ENCODE measurements around the gene AIF1L. TPM values are rescaled to one million over a fixed set of nuclear protein-coding genes. Genes with fewer than 3 reads are reported as not detected.
A peak's percentile ranks its signal among the peaks of the same experiment; 100 is the strongest.

The AIF1L gene
- total RNA-seq, 2 donors from 2014 or later = 4.9 to 11.5 TPM

DNA sequence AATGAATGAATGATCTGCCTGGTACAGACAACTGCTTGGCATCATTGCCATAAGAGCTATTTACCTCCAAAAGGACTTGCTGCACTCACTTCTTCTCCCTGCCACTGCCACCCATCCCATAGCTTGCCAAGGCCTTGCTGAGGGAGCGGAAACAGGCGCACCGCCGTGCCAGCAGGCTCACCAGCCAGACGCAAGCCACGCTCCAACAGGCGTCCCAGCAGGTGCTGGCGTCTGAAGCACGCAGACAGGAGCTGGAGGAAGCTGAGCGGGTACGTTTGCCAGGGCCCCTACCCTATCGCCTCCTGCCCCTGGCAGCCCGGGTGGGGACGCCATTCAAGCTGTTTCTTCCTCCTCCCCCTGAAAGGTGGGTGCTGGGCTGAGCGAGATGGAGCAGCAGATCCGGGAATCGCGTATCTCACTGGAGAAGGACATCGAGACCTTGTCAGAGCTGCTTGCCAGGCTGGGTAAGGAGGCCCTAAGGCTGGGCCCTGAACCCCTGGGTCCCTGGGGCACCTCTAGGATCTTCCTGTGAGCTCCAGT, 8.9 kb upstream of the AIF1L start:
- Histone ChIP-seq H3K9me3 (no peaks in the 10 kb centered on the region), H3K27ac (no peak overlapping the region), H3K36me3 (replicated peaks in 1 of 2; ENCODE audit: insufficient read depth in 1 of 2, low read depth in 2 of 2) (no peaks in the 10 kb centered on the region), H3K27me3 (no peaks in the 10 kb centered on the region), H3K4me3 (no peak overlapping the region), H3K4me1 (peaks cover 6% of the 10 kb centered on the region)
- TF ChIP-seq, protein P1, sequence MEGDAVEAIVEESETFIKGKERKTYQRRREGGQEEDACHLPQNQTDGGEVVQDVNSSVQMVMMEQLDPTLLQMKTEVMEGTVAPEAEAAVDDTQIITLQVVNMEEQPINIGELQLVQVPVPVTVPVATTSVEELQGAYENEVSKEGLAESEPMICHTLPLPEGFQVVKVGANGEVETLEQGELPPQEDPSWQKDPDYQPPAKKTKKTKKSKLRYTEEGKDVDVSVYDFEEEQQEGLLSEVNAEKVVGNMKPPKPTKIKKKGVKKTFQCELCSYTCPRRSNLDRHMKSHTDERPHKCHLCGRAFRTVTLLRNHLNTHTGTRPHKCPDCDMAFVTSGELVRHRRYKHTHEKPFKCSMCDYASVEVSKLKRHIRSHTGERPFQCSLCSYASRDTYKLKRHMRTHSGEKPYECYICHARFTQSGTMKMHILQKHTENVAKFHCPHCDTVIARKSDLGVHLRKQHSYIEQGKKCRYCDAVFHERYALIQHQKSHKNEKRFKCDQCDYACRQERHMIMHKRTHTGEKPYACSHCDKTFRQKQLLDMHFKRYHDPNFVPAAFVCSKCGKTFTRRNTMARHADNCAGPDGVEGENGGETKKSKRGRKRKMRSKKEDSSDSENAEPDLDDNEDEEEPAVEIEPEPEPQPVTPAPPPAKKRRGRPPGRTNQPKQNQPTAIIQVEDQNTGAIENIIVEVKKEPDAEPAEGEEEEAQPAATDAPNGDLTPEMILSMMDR (IDR thresholded peaks at IDR 0.05) = no peak
- no peak for TF ChIP-seq POLR2A (IDR thresholded peaks at IDR 0.05)
- no peak for DNase-seq
- 74 to 84% methylated on average over 10 to 19 of the region's 19 CpGs for WGBS, 2 donors
- intact Hi-C loops (cut with DNase I) = no loop called here
- ATAC-seq = no peak

DNA sequence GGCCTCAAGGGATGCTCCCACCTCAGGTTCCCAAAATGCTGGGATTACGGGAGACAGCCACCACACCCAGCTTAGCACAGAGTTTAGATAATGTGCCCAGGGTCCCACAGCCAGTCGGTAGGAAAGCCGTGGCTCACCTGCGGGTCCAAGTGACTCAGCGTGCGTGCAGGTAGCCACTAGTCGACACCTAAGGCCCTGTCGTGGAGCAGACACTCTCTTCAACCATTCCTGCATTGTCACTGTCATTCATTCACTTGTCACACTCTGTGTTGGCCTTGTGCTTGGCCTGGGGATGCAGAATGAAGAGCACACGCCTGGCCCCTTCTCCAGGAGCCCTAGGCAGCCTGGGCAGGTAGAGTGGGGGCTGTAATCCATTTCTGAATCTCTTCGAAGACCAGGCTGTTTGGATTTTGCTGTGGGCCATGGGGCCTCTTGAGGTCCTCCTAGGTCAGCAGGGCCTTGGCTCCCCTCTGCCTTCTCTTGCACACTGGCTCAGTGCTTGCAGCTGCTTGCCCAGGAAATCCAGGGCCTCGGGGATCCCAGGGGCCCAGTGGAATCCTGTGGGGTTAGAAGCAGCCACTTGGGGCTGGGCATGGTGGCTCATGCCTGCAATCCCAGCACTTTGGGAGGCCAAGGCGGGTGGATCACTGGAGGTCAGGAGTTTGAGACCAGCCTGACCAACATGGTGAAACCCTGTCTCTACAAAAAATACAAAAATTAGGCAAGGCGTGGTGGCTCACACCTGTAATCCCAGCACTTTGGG, 6.1 kb upstream of the AIF1L start:
- Histone ChIP-seq H3K27ac (no peak overlapping the region), H3K9me3 (no peaks in the 10 kb centered on the region), H3K4me1 (peaks cover 6% of the 10 kb centered on the region), H3K36me3 (replicated peaks in 1 of 2; ENCODE audit: insufficient read depth in 1 of 2, low read depth in 2 of 2) (no peaks in the 10 kb centered on the region), H3K4me3 (no peak overlapping the region), H3K27me3 (no peaks in the 10 kb centered on the region)
- TF ChIP-seq, protein P1 (IDR thresholded peaks at IDR 0.05) = no peak
- TF ChIP-seq POLR2A (IDR thresholded peaks at IDR 0.05) = no peak
- DNase-seq (no peak), ATAC-seq (no peak)
- 83 to 86% methylated on average over 12 to 13 of the region's 13 CpGs for WGBS, 2 donors
- intact Hi-C loops (cut with DNase I) = no loop called here

DNA sequence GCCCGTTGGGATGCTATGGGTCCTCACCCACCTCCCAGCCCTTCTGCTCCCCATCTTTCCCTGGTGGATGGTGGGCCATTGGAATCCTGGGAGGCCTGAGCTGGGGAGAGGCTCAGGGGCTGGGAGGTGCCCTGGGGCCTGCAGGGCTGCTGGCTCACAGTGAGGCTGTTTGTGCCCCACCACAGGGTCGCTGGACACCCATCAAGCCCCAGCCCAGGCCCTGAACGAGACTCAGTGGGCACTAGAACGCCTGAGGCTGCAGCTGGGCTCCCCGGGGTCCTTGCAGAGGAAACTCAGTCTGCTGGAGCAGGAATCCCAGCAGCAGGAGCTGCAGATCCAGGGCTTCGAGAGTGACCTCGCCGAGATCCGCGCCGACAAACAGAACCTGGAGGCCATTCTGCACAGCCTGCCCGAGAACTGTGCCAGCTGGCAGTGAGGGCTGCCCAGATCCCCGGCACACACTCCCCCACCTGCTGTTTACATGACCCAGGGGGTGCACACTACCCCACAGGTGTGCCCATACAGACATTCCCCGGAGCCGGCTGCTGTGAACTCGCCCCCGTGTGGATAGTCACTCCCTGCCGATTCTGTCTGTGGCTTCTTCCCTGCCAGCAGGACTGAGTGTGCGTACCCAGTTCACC, 4.9 kb upstream of the AIF1L start:
- no peaks in the 10 kb centered on the region for H3K27me3 ChIP-seq
- peaks cover 12% of the 10 kb centered on the region for H3K4me1 ChIP-seq
- intact Hi-C loops (cut with DNase I) = no loop called here
- peak in 2 of 4 donors; percentile 51 to 69 for DNase-seq
- no peaks in the 10 kb centered on the region for H3K9me3 ChIP-seq
- H3K27ac ChIP-seq = no peak overlapping the region
- TF ChIP-seq, protein P1 (IDR thresholded peaks at IDR 0.05) = peak in 1 of 7 experiments; percentile 3
- TF ChIP-seq POLR2A (IDR thresholded peaks at IDR 0.05) = no peak
- H3K36me3 ChIP-seq (replicated peaks in 1 of 2; ENCODE audit: insufficient read depth in 1 of 2, low read depth in 2 of 2) = no peaks in the 10 kb centered on the region
- 41 to 60% methylated on average over 7 to 12 of the region's 19 CpGs for WGBS, 2 donors
- no peak for ATAC-seq
- no peak overlapping the region for H3K4me3 ChIP-seq

DNA sequence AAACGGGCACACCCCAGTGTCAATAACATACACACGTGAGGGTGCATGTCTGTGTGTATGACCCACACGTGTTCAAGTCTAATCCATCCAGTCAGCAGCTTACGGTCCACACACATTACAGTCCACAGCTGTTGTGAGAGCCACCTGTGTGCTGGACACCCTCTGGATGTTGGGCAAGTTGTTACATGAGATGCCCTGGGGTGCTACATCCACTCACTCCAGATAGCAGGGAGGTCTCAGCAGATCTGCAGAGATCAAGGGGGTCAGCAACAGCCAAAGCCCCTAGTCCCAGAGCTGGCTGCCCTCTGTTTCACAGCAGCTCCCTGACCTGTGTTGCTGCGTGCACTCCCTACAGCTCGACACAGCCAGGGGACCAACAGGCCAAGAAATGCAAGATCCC, 4.3 kb upstream of the AIF1L start:
- ATAC-seq (no peak), DNase-seq (no peak)
- peaks cover 18% of the 10 kb centered on the region for H3K4me1 ChIP-seq
- 58 to 77% methylated on average over 4 to 6 of the region's 6 CpGs for WGBS, 2 donors
- intact Hi-C loops (cut with DNase I) = no loop called here
- H3K9me3 ChIP-seq = no peaks in the 10 kb centered on the region
- no peaks in the 10 kb centered on the region for H3K27me3 ChIP-seq
- TF ChIP-seq POLR2A (IDR thresholded peaks at IDR 0.05) = no peak
- TF ChIP-seq, protein P1 (IDR thresholded peaks at IDR 0.05) = no peak
- H3K27ac ChIP-seq = no peak overlapping the region
- H3K36me3 ChIP-seq (replicated peaks in 1 of 2; ENCODE audit: insufficient read depth in 1 of 2, low read depth in 2 of 2) = no peaks in the 10 kb centered on the region
- H3K4me3 ChIP-seq = no peak overlapping the region
